ENCODE data around the gene HMGCLL1. TPM values are rescaled to one million over a fixed set of nuclear protein-coding genes. Genes with fewer than 3 reads are reported as not detected.

HMGCLL1 gene
- total RNA-seq, 1 experiment from 2014 or later, result 0.39 TPM

DNA sequence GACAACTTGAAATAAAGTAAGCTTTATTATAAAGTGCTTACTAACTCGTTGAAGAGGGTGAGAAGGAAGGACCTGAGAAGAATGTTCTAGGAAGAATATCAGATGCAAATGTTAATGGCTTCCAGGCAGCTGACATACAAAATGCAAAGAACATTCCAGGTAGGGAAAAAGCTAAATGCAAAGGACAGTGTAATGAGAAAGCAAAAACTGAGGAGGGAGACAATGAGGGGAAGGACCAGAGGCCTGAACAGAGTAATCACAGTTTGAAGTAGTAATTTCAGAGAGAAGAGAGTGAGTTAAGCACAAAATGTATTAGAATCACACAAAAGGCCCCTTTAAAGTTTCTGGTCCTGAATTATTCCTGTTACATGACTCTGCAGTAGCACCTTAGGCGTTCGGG lies 81.3 kb downstream of the HMGCLL1 start:
- H3K79me2 ChIP-seq (ENCODE audit: low read depth), result no peaks in the 10 kb centered on the region

DNA sequence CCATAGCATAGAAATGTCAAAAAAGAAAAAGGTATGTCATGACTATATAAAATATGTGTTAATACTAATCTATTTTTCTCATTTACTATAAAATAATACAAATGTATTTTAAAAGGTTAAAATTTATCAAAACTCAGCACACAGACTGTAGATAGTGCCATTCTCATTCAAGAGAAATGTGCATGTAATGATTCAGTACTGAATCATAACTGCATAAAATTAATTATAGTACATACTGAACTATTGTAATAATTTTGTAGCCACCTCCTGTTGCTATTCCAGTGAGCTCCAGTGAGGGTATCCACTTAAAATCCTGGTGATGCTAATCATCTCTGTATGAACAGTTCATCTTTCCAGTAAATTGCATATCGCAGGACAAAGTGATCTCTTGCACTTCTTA lies 82.8 kb downstream of the HMGCLL1 start:
- Histone ChIP-seq H2AFZ (no peak overlapping the region), H3K36me3 (ENCODE audit: low read depth) (no peaks in the 10 kb centered on the region), H3K4me1 (replicated peaks; ENCODE audit: insufficient read depth) (no peaks in the 10 kb centered on the region), H3K9me2 (ENCODE audit: insufficient read depth) (no peaks in the 10 kb centered on the region), H3K27ac (no peak overlapping the region), H3F3A (ENCODE audit: insufficient read depth, low read depth) (no peaks in the 10 kb centered on the region), H3K9me3 (ENCODE audit: insufficient read depth, low read depth) (no peaks in the 10 kb centered on the region), H4K20me1 (ENCODE audit: insufficient read depth) (no peaks in the 10 kb centered on the region), H3K79me2 (ENCODE audit: low read depth) (no peaks in the 10 kb centered on the region), H3K4me2 (no peak overlapping the region), H3K27me3 (ENCODE audit: insufficient read depth, low read depth) (no peaks in the 10 kb centered on the region), H3K4me3 (no peak overlapping the region)
- BruUV-seq (replicated peaks), result no TSS peak
- TF ChIP-seq CTCF (conservative IDR thresholded peaks at IDR 0.05) (no peak), EZH2 (IDR thresholded peaks at IDR 0.05; ENCODE audit: low read depth) (no peak)
- POLR2A ChIA-PET (ENCODE audit: unreplicated experiment), result interaction anchor here (0.7 kb wide), 1 partner anchor 778 kb away, joined by 3 read pairs; no protein-coding TSS in a partner anchor
- intact Hi-C loops (cut with micrococcal nuclease; ENCODE audit: unreplicated experiment), result no loop called here
- CTCF ChIA-PET, result no interaction called here
- DNase-seq, result no peak

More for the DNA sequence above, 81.3 kb downstream of the HMGCLL1 start:
- no peak overlapping the region for H2AFZ ChIP-seq
- intact Hi-C loops (cut with micrococcal nuclease; ENCODE audit: unreplicated experiment), result no loop called here
- no peaks in the 10 kb centered on the region for H3K27me3 ChIP-seq (ENCODE audit: insufficient read depth, low read depth)
- H3K9me2 ChIP-seq (ENCODE audit: insufficient read depth), result no peaks in the 10 kb centered on the region
- H3K36me3 ChIP-seq (ENCODE audit: low read depth), result no peaks in the 10 kb centered on the region
- no peaks in the 10 kb centered on the region for H3F3A ChIP-seq (ENCODE audit: insufficient read depth, low read depth)
- H3K27ac ChIP-seq, result no peak overlapping the region
- no peak for DNase-seq
- no TSS peak for BruUV-seq (replicated peaks)
- no peak for TF ChIP-seq EZH2 (IDR thresholded peaks at IDR 0.05; ENCODE audit: low read depth)
- TF ChIP-seq CTCF (conservative IDR thresholded peaks at IDR 0.05), result no peak
- ChIA-PET CTCF (no interaction called here), POLR2A (ENCODE audit: unreplicated experiment) (interaction anchor here (0.6 kb wide), 1 partner anchor 68 kb away, joined by 6 read pairs; no protein-coding TSS in a partner anchor)
- H3K9me3 ChIP-seq (ENCODE audit: insufficient read depth, low read depth), result no peaks in the 10 kb centered on the region
- no peaks in the 10 kb centered on the region for H3K4me1 ChIP-seq (replicated peaks; ENCODE audit: insufficient read depth)
- H4K20me1 ChIP-seq (ENCODE audit: insufficient read depth), result no peaks in the 10 kb centered on the region
- H3K4me3 ChIP-seq, result no peak overlapping the region
- H3K4me2 ChIP-seq, result no peak overlapping the region

- ChIA-PET CTCF (interaction anchor here (0.5 kb wide), 1 partner anchor 764 kb away, joined by 3 read pairs; no protein-coding TSS in a partner anchor), POLR2A (ENCODE audit: unreplicated experiment) (no interaction called here)
- Histone ChIP-seq H3K79me2 (ENCODE audit: low read depth) (no peaks in the 10 kb centered on the region), H3K36me3 (ENCODE audit: low read depth) (no peaks in the 10 kb centered on the region), H3K4me3 (no peak overlapping the region), H3K4me2 (no peak overlapping the region), H3K9me3 (ENCODE audit: insufficient read depth, low read depth) (no peaks in the 10 kb centered on the region), H3K27me3 (ENCODE audit: insufficient read depth, low read depth) (no peaks in the 10 kb centered on the region), H3K4me1 (replicated peaks; ENCODE audit: insufficient read depth) (no peaks in the 10 kb centered on the region), H3K9me2 (ENCODE audit: insufficient read depth) (no peaks in the 10 kb centered on the region), H4K20me1 (ENCODE audit: insufficient read depth) (no peaks in the 10 kb centered on the region), H2AFZ (no peak overlapping the region), H3K27ac (no peak overlapping the region), H3F3A (ENCODE audit: insufficient read depth, low read depth) (no peaks in the 10 kb centered on the region)
- TF ChIP-seq EZH2 (IDR thresholded peaks at IDR 0.05; ENCODE audit: low read depth), result no peak
- no peak for TF ChIP-seq CTCF (conservative IDR thresholded peaks at IDR 0.05)
- intact Hi-C loops (cut with micrococcal nuclease; ENCODE audit: unreplicated experiment), result no loop called here
- DNase-seq, result no peak
- BruUV-seq (replicated peaks), result no TSS peak
These were observed 83.7 kb downstream of the HMGCLL1 start for GRCh38 chr6:55495277-55495676.

Data from PC-9 (cell line).